HepG2 (cell line): ENCODE results near the gene HOXB6. TPM values are rescaled to one million over a fixed set of nuclear protein-coding genes. Genes with fewer than 3 reads are reported as not detected.

ENCODE experiments used
- ATAC-seq: fragments of 200-7000 bp; cut with Tn5 transposase; 3 replicates; pipeline ENCODE4 v1.9.1; 2020; ENCODE audit warnings: mild to moderate bottlenecking, moderate library complexity
- BruUV-seq: library from RNA; stranded (reverse); fragments of 400-500 nt; replicated peaks from 2 replicates; lab custom pipeline; 2021; lab: Mats Ljungman, UMichigan
- CTCF ChIA-PET: fragments of 300-600 bp; formaldehyde crosslinking; extraction: SDS; loops from one replicate; lab custom pipeline; 2021; ENCODE audit warnings: low total read pairs, inconsistent platforms, low intra/inter-chr PET ratio; lab: Yijun Ruan, JAX
- POLR2A ChIA-PET: fragments of 350-600 bp; sonication (Branson Sonifier 250); formaldehyde crosslinking; loops from one replicate; lab custom pipeline; 2020; ENCODE audit warnings: antibody characterized with exemption, inconsistent platforms; lab: Yijun Ruan, JAX
- DNase-seq: peaks from one replicate; pipeline ENCODE4 v3.0.0-alpha.2; 2015; ENCODE audit warnings: low spot score
- FAIRE-seq: peaks from 3 replicates; lab custom pipeline; 2011; peaks lifted over from hg19 to GRCh38; lab: Jason Lieb, UNC
- H2AFZ ChIP-seq: one replicate; pipeline ENCODE4 v1.6.1; 2011; ENCODE audit warnings: low read length, inconsistent platforms
- H3K27ac ChIP-seq: fragments of 300-600 bp; 3 replicates; pipeline ENCODE4 v1.8.0; 2011; ENCODE audit warnings: mixed run types, mild to moderate bottlenecking, mixed read lengths, low read length, inconsistent platforms; ENCODE audit not compliant: insufficient read depth; ENCODE audit errors: extremely low read length
- H3K27me3 ChIP-seq, 2 experiments: fragments of 200-600 bp in 1 of 2; 2 replicates in 1 of 2; 3 replicates in 1 of 2; pipeline versions ENCODE4 v1.6.0 to v1.8.0; 2011; ENCODE audit warnings: low read length in 2 of 2, mild to moderate bottlenecking in 2 of 2, moderate library complexity in 2 of 2, inconsistent platforms in 1 of 2; ENCODE audit not compliant: insufficient read depth in 2 of 2, control insufficient read depth in 1 of 2
- H3K36me3 ChIP-seq, 2 experiments: fragments of 200-600 bp in 1 of 2; replicated peaks in 1 of 2; 2 replicates in 1 of 2; 3 replicates in 1 of 2; pipeline versions ENCODE4 v1.5.1 to v1.8.0; 2011; ENCODE audit warnings: low read length in 2 of 2, inconsistent platforms in 1 of 2; ENCODE audit not compliant: insufficient read depth in 2 of 2, control insufficient read depth in 1 of 2
- H3K4me1 ChIP-seq: 2 replicates; pipeline ENCODE4 v1.5.1; 2012; ENCODE audit warnings: low read length, inconsistent platforms; ENCODE audit not compliant: insufficient read depth
- H3K4me2 ChIP-seq: 2 replicates; pipeline ENCODE4 v1.6.0; 2011; ENCODE audit warnings: low read depth, low read length, inconsistent platforms
- H3K4me3 ChIP-seq, 3 experiments: fragments of 200-600 bp in 1 of 3; sonication (generic), shearing (Covaris generic) in 1 of 3; replicated peaks in 1 of 3; 2 replicates each; pipeline ENCODE4 v1.5.1; 2011 to 2016; ENCODE audit warnings: low read length in 3 of 3, inconsistent platforms in 2 of 3, low read depth in 2 of 3, mild to moderate bottlenecking in 2 of 3, control low read depth in 1 of 3, mixed read lengths in 1 of 3; ENCODE audit not compliant: insufficient read depth in 1 of 3
- H3K79me2 ChIP-seq: one replicate; pipeline ENCODE4 v1.6.1; 2011; ENCODE audit warnings: low read length, inconsistent platforms; ENCODE audit not compliant: insufficient read depth
- H3K9ac ChIP-seq: 2 replicates; pipeline ENCODE4 v1.6.0; 2011; ENCODE audit warnings: mild to moderate bottlenecking, low read depth, low read length, inconsistent platforms; ENCODE audit not compliant: insufficient read depth
- H3K9me3 ChIP-seq: 2 replicates; pipeline ENCODE4 v1.5.1; 2012; ENCODE audit warnings: mild to moderate bottlenecking, low read length
- H4K20me1 ChIP-seq: 2 replicates; pipeline ENCODE4 v1.6.0; 2011; ENCODE audit warnings: inconsistent platforms, mild to moderate bottlenecking, low read length, moderate library complexity; ENCODE audit not compliant: insufficient read depth
- MXI1 ChIP-seq: IDR thresholded peaks from 3 replicates; pipeline ENCODE4 v1.6.1; 2012; ENCODE audit warnings: low read depth, low read length, inconsistent platforms, borderline replicate concordance
- WGBS: methylation state at CpG from one replicate; pipeline ENCODE4 v1.1.6; 2017; ENCODE audit warnings: low lambda C conversion rate; 5-methylcytosine and 5-hydroxymethylcytosine counted together
- in situ Hi-C: cut with HindIII; loops from 2 replicates; pipeline ENCODE4 v1.10.0; 2017; ENCODE audit warnings: low pct_unique_long_range_greater_than_20kb; ENCODE audit not compliant: extremely low pct_ligation_motif_present
- intact Hi-C: fragments of 100-400 bp; cut with micrococcal nuclease; formaldehyde crosslinking; loops from one replicate; pipeline ENCODE4 v1.10.0; 2022; ENCODE audit not compliant: unreplicated experiment
- polyA plus RNA-seq, 8 experiments: library from polyadenylated mRNA; depleted of rRNA in 3 of 8; stranded (reverse) in 7 of 8; unstranded in 1 of 8; fragments of >200 nt; fragmentation: Illumina TruSeq in 4 of 8; extraction: Trizol in 4 of 8; gene quantifications; 2 replicates each; pipeline versions ENCODE4 v1.2.1 to v1.2.3, GENCODE V29; 2011 to 2016; ENCODE audit warnings: low read depth in 4 of 8, missing spikeins in 1 of 8, mixed read lengths in 1 of 8; ENCODE audit not compliant: insufficient read depth in 1 of 8
- total RNA-seq, 5 experiments: library from RNA; depleted of rRNA; stranded (reverse); fragments of >200 nt; fragmentation: Illumina TruSeq; extraction: Trizol; gene quantifications; 2 replicates each; pipeline ENCODE4 v1.2.3, GENCODE V29; 2016; ENCODE audit warnings: low read depth in 1 of 5
- TF ChIP-seq, protein P1 (sequence below): IDR thresholded peaks from 2 replicates; pipeline ENCODE4 v1.6.1; 2012; ENCODE audit warnings: low read depth, low read length, improper control_type of control experiment

Gene HOXB6
- total and polyA plus RNA-seq, 2 of the 13 experiments (the other 11 are each of a cell fraction or from before 2014, with no cell fraction given), result not detected

DNA sequence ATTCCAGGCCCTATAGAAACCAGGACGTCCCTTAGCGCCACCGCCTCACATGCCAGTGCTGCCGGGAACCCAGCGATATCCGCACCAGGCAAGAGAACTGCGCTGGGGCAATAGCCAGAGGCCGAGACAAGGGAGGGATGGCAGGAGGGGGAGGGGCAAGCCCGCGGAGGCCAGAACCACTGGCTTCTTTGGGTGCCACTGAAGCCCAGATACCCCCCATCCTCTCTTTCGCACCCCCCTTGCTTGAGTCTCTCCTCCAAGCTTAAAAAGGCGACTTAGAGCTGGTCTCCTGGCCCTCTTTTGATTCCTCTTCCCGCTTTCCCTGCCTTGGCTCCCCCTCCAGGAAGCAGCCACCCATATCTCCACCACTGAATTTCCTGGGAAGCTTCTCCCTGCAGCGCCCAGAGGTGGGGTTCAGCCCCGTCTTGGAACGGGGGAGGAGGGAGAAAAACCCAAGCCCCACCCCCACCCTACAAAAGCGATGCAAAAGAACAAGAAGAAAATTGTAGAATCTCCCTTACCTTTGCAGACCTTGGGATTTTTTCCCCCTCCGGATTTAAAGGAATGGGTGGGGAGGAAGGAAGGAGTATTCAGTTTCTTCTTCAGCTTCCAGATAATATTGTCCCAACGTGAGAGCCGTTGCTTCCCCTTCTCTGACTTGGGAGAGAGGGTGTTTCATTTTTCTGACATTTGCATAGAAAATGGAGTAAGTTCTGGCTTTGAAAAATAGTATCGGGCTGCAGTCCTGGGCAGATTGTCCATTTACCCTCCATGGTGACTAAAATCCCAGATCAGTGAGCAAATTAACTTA is 622 bp downstream of the HOXB6 start:
- ChIA-PET CTCF (no interaction called here), POLR2A (no interaction called here)
- ATAC-seq (no peak), FAIRE-seq (no peak), DNase-seq (no peak)
- Histone ChIP-seq H2AFZ (no peak overlapping the region), H3K79me2 (no peaks in the 10 kb centered on the region), H3K9me3 (no peaks in the 10 kb centered on the region), H4K20me1 (peaks cover 2% of the 10 kb centered on the region; the same call in 1 of the 2 replicates), H3K27me3 (peaks cover 25 to 95% of the 10 kb centered on the region in 2 experiments; a peak in 4 of 5 replicates), H3K9ac (no peak overlapping the region), H3K36me3 (no peaks in the 10 kb centered on the region), H3K4me2 (no peak overlapping the region), H3K4me3 (no peak overlapping the region), H3K27ac (no peak overlapping the region), H3K4me1 (peaks cover 10% of the 10 kb centered on the region; the same call in 1 of the 2 replicates)
- BruUV-seq, result no TSS peak
- intact Hi-C loops (no loop called here), in situ Hi-C loops (no loop called here)
- 8% methylated on average over 21 of the region's 21 CpGs for WGBS
- TF ChIP-seq, protein P1, sequence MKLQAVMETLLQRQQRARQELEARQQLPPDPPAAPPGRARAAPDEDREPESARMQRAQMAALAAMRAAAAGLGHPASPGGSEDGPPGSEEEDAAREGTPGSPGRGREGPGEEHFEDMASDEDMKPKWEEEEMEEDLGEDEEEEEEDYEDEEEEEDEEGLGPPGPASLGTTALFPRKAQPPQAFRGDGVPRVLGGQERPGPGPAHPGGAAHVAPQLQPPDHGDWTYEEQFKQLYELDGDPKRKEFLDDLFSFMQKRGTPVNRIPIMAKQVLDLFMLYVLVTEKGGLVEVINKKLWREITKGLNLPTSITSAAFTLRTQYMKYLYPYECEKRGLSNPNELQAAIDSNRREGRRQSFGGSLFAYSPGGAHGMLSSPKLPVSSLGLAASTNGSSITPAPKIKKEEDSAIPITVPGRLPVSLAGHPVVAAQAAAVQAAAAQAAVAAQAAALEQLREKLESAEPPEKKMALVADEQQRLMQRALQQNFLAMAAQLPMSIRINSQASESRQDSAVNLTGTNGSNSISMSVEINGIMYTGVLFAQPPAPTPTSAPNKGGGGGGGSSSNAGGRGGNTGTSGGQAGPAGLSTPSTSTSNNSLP, result no peak
- TF ChIP-seq MXI1, result no peak
